Inflammatory macrophage treated with lipopolysaccharide for 4 hours (primary cell): ENCODE results near the gene PATJ.
"Not testable (repeated sequence)": the region's sequence is repeated elsewhere in the genome, so short reads cannot be mapped to it uniquely, and the experiment has no call there.

ENCODE experiments used
- DNase-seq: peaks from one replicate; pipeline ENCODE4 v3.0.0-alpha.2; 2020

The PATJ gene

GRCh38 chr1:62184336-62184735 is 442.1 kb downstream of the PATJ start:
- DNase-seq, result no peak

- not testable (repeated sequence) for DNase-seq
These were observed 443.0 kb downstream of the PATJ start for GRCh38 chr1:62185233-62185632.

- DNase-seq, result no peak
These were observed 443.4 kb downstream of the PATJ start for GRCh38 chr1:62185677-62186076.

GRCh38 chr1:62187548-62187947 is 445.3 kb downstream of the PATJ start:
- DNase-seq, result no peak

- DNase-seq, result no peak
These were observed 445.8 kb downstream of the PATJ start for GRCh38 chr1:62188111-62188510.

- no peak for DNase-seq
These were observed 452.6 kb downstream of the PATJ start, which contains the start of gene L1TD1 for GRCh38 chr1:62194651-62195544. Gene L1TD1, plus strand, starts transcription at chr1:62194849. Its CDS starts 11,780 bp downstream, at chr1:62206629.

GRCh38 chr1:62196086-62196690 is 453.9 kb downstream of the PATJ start:
- no peak for DNase-seq

GRCh38 chr1:62198069-62198780 is 455.9 kb downstream of the PATJ start:
- no peak for DNase-seq

- no peak for DNase-seq
These were observed 456.5 kb downstream of the PATJ start for GRCh38 chr1:62198781-62199125.

GRCh38 chr1:62207187-62207586 is 464.9 kb downstream of the PATJ start:
- DNase-seq, result no peak

GRCh38 chr1:62208087-62208486 is 465.8 kb downstream of the PATJ start:
- no peak for DNase-seq

GRCh38 chr1:62208970-62209369 is 466.7 kb downstream of the PATJ start:
- no peak for DNase-seq

- DNase-seq, result peak; percentile 85
These were observed 467.8 kb downstream of the PATJ start for GRCh38 chr1:62209931-62210595.

GRCh38 chr1:62210960-62211359 is 468.7 kb downstream of the PATJ start:
- DNase-seq, result no peak

GRCh38 chr1:62212411-62212810 is 470.1 kb downstream of the PATJ start:
- DNase-seq, result no peak

GRCh38 chr1:62213075-62213914 is 471.0 kb downstream of the PATJ start:
- DNase-seq, result no peak

- DNase-seq, result peak; percentile 26
These were observed 476.3 kb downstream of the PATJ start for GRCh38 chr1:62218604-62219003.

GRCh38 chr1:62220456-62220855 is 478.2 kb downstream of the PATJ start:
- not testable (repeated sequence) for DNase-seq

- DNase-seq, result no peak
These were observed 478.9 kb downstream of the PATJ start for GRCh38 chr1:62221171-62221570.

GRCh38 chr1:62222321-62222720 is 480.0 kb downstream of the PATJ start:
- DNase-seq, result no peak

GRCh38 chr1:62224182-62224581 is 481.9 kb downstream of the PATJ start:
- DNase-seq, result no peak

GRCh38 chr1:62227496-62227895 is 485.2 kb downstream of the PATJ start:
- DNase-seq, result no peak
